GM12878 (cell line): ENCODE data around the gene DPP6. TPM values are rescaled to one million over a fixed set of nuclear protein-coding genes. Genes with fewer than 3 reads are reported as not detected.

Experiments
- ATAC-seq: fragments of 200-7000 bp; cut with Tn5 transposase; 3 replicates; pipeline ENCODE4 v1.9.1; 2020; ENCODE audit warnings: mild to moderate bottlenecking, moderate library complexity
- BruUV-seq: library from RNA; stranded (reverse); fragments of 400-500 nt; replicated peaks from 2 replicates; lab custom pipeline; 2021; lab: Mats Ljungman, UMichigan
- CTCF ChIA-PET: fragments of 300-600 bp; sonication (Branson Sonifier 250); formaldehyde crosslinking; extraction: SDS; loops from one replicate; lab custom pipeline; 2021; ENCODE audit warnings: inconsistent platforms; lab: Yijun Ruan, JAX
- POLR2A ChIA-PET: fragments of 350-600 bp; formaldehyde crosslinking; extraction: SDS; loops from one replicate; lab custom pipeline; 2021; ENCODE audit warnings: inconsistent platforms; lab: Charles Lee
- RAD21 ChIA-PET: fragments of 300-600 bp; sonication (Branson Sonifier 250); formaldehyde crosslinking; loops from one replicate; lab custom pipeline; 2023; ENCODE audit warnings: antibody characterized with exemption; ENCODE audit not compliant: unreplicated experiment; lab: Charles Lee
- SMC1A ChIA-PET: fragments of 300-600 bp; sonication (Branson Sonifier 250); formaldehyde crosslinking; loops from one replicate; lab custom pipeline; 2023; ENCODE audit not compliant: unreplicated experiment, uncharacterized antibody; lab: Charles Lee
- DNase-seq: peaks from one replicate; pipeline ENCODE4 v3.0.0-alpha.2; 2011; ENCODE audit warnings: low read depth, low spot score
- FAIRE-seq: peaks from 3 replicates; lab custom pipeline; 2011; peaks lifted over from hg19 to GRCh38; lab: Jason Lieb, UNC
- H2AFZ ChIP-seq: 2 replicates; pipeline ENCODE4 v1.6.0; 2011; ENCODE audit warnings: low read depth, low read length, control low read depth; ENCODE audit not compliant: control insufficient read depth
- H3K27ac ChIP-seq: 2 replicates; pipeline ENCODE4 v1.5.1; 2011; ENCODE audit warnings: control low read depth; ENCODE audit not compliant: control insufficient read depth, insufficient read depth
- H3K27me3 ChIP-seq, 2 experiments: replicated peaks in 1 of 2; 2 replicates each; pipeline versions ENCODE4 v1.6.0 to v1.6.1; 2011; ENCODE audit warnings: low read length in 1 of 2; ENCODE audit not compliant: control insufficient read depth in 2 of 2, insufficient read depth in 2 of 2
- H3K36me3 ChIP-seq, 2 experiments: 2 replicates each; pipeline ENCODE4 v1.5.1; 2011; ENCODE audit warnings: low read length in 1 of 2; ENCODE audit not compliant: control insufficient read depth in 2 of 2, insufficient read depth in 2 of 2
- H3K4me1 ChIP-seq: 2 replicates; pipeline ENCODE4 v1.6.1; 2011; ENCODE audit warnings: mild to moderate bottlenecking, low read length, moderate library complexity, mixed read lengths; ENCODE audit not compliant: control insufficient read depth, insufficient read depth
- H3K4me2 ChIP-seq: 2 replicates; pipeline ENCODE4 v1.6.0; 2011; ENCODE audit warnings: control low read depth; ENCODE audit not compliant: control insufficient read depth, insufficient read depth
- H3K4me3 ChIP-seq: fragments of 200-600 bp; sonication (generic); 2 replicates; pipeline ENCODE4 v1.5.1; 2016
- H3K79me2 ChIP-seq: 2 replicates; pipeline ENCODE4 v1.6.0; 2011; ENCODE audit warnings: low read length; ENCODE audit not compliant: control insufficient read depth, insufficient read depth
- H3K9ac ChIP-seq: 2 replicates; pipeline ENCODE4 v1.8.0; 2011; ENCODE audit warnings: low read length, control low read depth, mixed read lengths; ENCODE audit not compliant: control insufficient read depth, insufficient read depth
- H3K9me3 ChIP-seq: replicated peaks from 3 replicates; pipeline ENCODE4 v1.5.1; 2011; ENCODE audit warnings: mild to moderate bottlenecking, low read length; ENCODE audit not compliant: control insufficient read depth, insufficient read depth
- H4K20me1 ChIP-seq: 2 replicates; pipeline ENCODE4 v1.6.0; 2011; ENCODE audit not compliant: control insufficient read depth, insufficient read depth
- BHLHE40 ChIP-seq, 2 experiments: fragments of 450-650 bp in 1 of 2; IDR thresholded peaks; 2 replicates each; pipeline ENCODE4 v1.6.1; 2011 to 2017; ENCODE audit warnings: low read depth in 2 of 2, borderline replicate concordance in 1 of 2, improper control_type of control experiment in 1 of 2, low read length in 1 of 2, mild to moderate bottlenecking in 1 of 2
- CEBPZ ChIP-seq: fragments of 150-350 bp; IDR thresholded peaks from 2 replicates; pipeline ENCODE4 v1.6.1; 2016; ENCODE audit warnings: low read depth, low read length
- EGR1 ChIP-seq, 2 experiments: IDR thresholded peaks; 1 replicate in 1 of 2; 2 replicates in 1 of 2; pipeline ENCODE4 v1.6.1; 2011 to 2012; ENCODE audit warnings: low read depth in 2 of 2, low read length in 2 of 2, borderline replicate concordance in 1 of 2, mild to moderate bottlenecking in 1 of 2, moderate library complexity in 1 of 2
- HSF1 ChIP-seq: fragments of 150-350 bp; IDR thresholded peaks from 2 replicates; pipeline ENCODE4 v1.6.1; 2014; ENCODE audit warnings: mild to moderate bottlenecking, low read depth, low read length
- KLF5 ChIP-seq: fragments of 450-650 bp; IDR thresholded peaks from 2 replicates; pipeline ENCODE4 v1.6.1; 2014; ENCODE audit warnings: mild to moderate bottlenecking; ENCODE audit not compliant: partially characterized antibody
- RELB ChIP-seq: fragments of 450-650 bp; IDR thresholded peaks from 2 replicates; pipeline ENCODE4 v1.6.1; 2017; ENCODE audit warnings: low read depth, mild to moderate bottlenecking, moderate library complexity
- RUNX3 ChIP-seq: IDR thresholded peaks from 2 replicates; pipeline ENCODE4 v1.6.1; 2012; ENCODE audit warnings: low read length, inconsistent platforms
- SMAD5 ChIP-seq: IDR thresholded peaks from 2 replicates; pipeline ENCODE4 v1.6.1; 2016; ENCODE audit warnings: antibody characterized with exemption, low read depth
- SMARCA5 ChIP-seq: fragments of 450-650 bp; IDR thresholded peaks from 2 replicates; pipeline ENCODE4 v1.6.1; 2017; ENCODE audit warnings: mild to moderate bottlenecking
- SPI1 ChIP-seq: IDR thresholded peaks from 2 replicates; pipeline ENCODE4 v1.6.1; 2011; ENCODE audit warnings: low read depth, mild to moderate bottlenecking, low read length, moderate library complexity, borderline replicate concordance; ENCODE audit not compliant: insufficient read depth
- TCF12 ChIP-seq: IDR thresholded peaks from 2 replicates; pipeline ENCODE4 v1.6.1; 2011; ENCODE audit warnings: low read depth, mild to moderate bottlenecking, low read length
- WRNIP1 ChIP-seq: IDR thresholded peaks from 2 replicates; pipeline ENCODE4 v1.6.1; 2011; ENCODE audit warnings: low read depth, low read length, improper control_type of control experiment, borderline replicate concordance
- ZBTB11 ChIP-seq: fragments of 450-650 bp; formaldehyde crosslinking; IDR thresholded peaks from 2 replicates; pipeline ENCODE4 v1.5.0; 2022; ENCODE audit warnings: mild to moderate bottlenecking, missing genetic modification characterization
- ZNF217 ChIP-seq: fragments of 450-650 bp; IDR thresholded peaks from 2 replicates; pipeline ENCODE4 v1.6.1; 2017; ENCODE audit warnings: antibody characterized with exemption, mild to moderate bottlenecking
- ZNF274 ChIP-seq: IDR thresholded peaks from one replicate; pipeline ENCODE4 v1.8.0; 2011; ENCODE audit not compliant: insufficient read length, insufficient read depth
- WGBS: methylation state at CpG from one replicate; pipeline ENCODE4 v1.1.6; 2016; ENCODE audit warnings: low lambda C conversion rate; ENCODE audit not compliant: insufficient replicate concordance, insufficient coverage; ENCODE audit errors: missing lambda C conversion rate; 5-methylcytosine and 5-hydroxymethylcytosine counted together
- in situ Hi-C: fragments of 300-500 bp; cut with MboI; formaldehyde crosslinking; loops from 9 replicates; pipeline ENCODE4 v1.14.3; 2018; ENCODE audit warnings: mixed read lengths
- intact Hi-C: fragments of 100-400 bp; cut with micrococcal nuclease; formaldehyde crosslinking; loops from one replicate; pipeline ENCODE4 v1.14.2; 2022; ENCODE audit not compliant: unreplicated experiment
- polyA plus RNA-seq, 11 experiments: library from polyadenylated mRNA; depleted of rRNA in 4 of 11; unstranded in 6 of 11; stranded (reverse) in 5 of 11; fragments of >200 nt; fragmentation: Nextera tagmentation in 4 of 11; fragmentation: Illumina TruSeq in 1 of 11; extraction: Ambion mirVana in 4 of 11; extraction: Trizol in 1 of 11; gene quantifications; 1 replicate in 1 of 11; 2 replicates in 10 of 11; pipeline versions ENCODE4 v1.2.1 to v1.2.3, GENCODE V29; 2011 to 2016; ENCODE audit warnings: inconsistent platforms in 2 of 11, missing spikeins in 2 of 11, low read depth in 1 of 11
- total RNA-seq, 4 experiments: library from RNA; depleted of rRNA in 3 of 4; stranded (reverse); fragments of >200 nt in 3 of 4; fragmentation: Illumina TruSeq in 1 of 4; extraction: Trizol in 1 of 4; gene quantifications; 2 replicates each; pipeline versions ENCODE4 v1.2.1 to v1.2.3, GENCODE V29; 2013 to 2021

DPP6 gene
- total and polyA plus RNA-seq, 10 of the 15 experiments (the other 5 are each of a cell fraction or from before 2014, with no cell fraction given), result not detected

GRCh38 chr7:154853727-154854095 is 801.5 kb downstream of the DPP6 start (continued):
- TF ChIP-seq WRNIP1 (no peak), ZNF217 (no peak), TCF12 (no peak), KLF5 (no peak), RELB (no peak), EGR1 (IDR thresholded peaks at IDR 0.05; ENCODE audit: borderline replicate concordance in 1 of 2, low read depth in 2 of 2, low read length in 2 of 2) (no peak), ZNF274 (no peak), SMARCA5 (no peak)
- TF ChIP-seq, all 136 proteins: peak for 0

- no peaks in the 10 kb centered on the region for H3K4me1 ChIP-seq
- H3K79me2 ChIP-seq, result no peaks in the 10 kb centered on the region
- DNase-seq (no peak), ATAC-seq (no peak), FAIRE-seq (no peak)
- 48% methylated on average over 14 of the region's 14 CpGs for WGBS
- H3K4me3 ChIP-seq, result no peak overlapping the region
- BruUV-seq, result no TSS peak
- H4K20me1 ChIP-seq, result no peaks in the 10 kb centered on the region
- no peak overlapping the region for H3K9ac ChIP-seq
- no peaks in the 10 kb centered on the region; the same call in 2 of the 3 replicates for H3K9me3 ChIP-seq
- CTCF ChIA-PET, result no interaction called here
- POLR2A ChIA-PET, result no interaction called here
- no peak overlapping the region for H3K4me2 ChIP-seq
- intact Hi-C loops (no loop called here), in situ Hi-C loops (no loop called here)
- RAD21 ChIA-PET, result no interaction called here
- H2AFZ ChIP-seq, result no peak overlapping the region
- no peaks in the 10 kb centered on the region for H3K36me3 ChIP-seq
- no peak overlapping the region for H3K27ac ChIP-seq
- no peaks in the 10 kb centered on the region for H3K27me3 ChIP-seq
- SMC1A ChIA-PET, result no interaction called here
- TF ChIP-seq HSF1, result no peak
- no peak for TF ChIP-seq BHLHE40 (IDR thresholded peaks at IDR 0.05; ENCODE audit: borderline replicate concordance in 1 of 2, low read depth in 2 of 2, low read length in 1 of 2)
- no peak for TF ChIP-seq CEBPZ
- TF ChIP-seq SPI1, result no peak
- TF ChIP-seq ZBTB11 (CRISPR knock-in tag), result no peak
- TF ChIP-seq RUNX3, result no peak
- no peak for TF ChIP-seq SMAD5
These were observed 802.6 kb downstream of the DPP6 start for GRCh38 chr7:154854836-154855235.
